Lung (tissue), 12 donors: ENCODE data around the gene MLX. TPM values are rescaled to one million over a fixed set of nuclear protein-coding genes. Genes with fewer than 3 reads are reported as not detected.

Source experiments
- ATAC-seq: fragments of 200-7000 bp; cut with Tn5 transposase; one replicate; pipeline ENCODE4 v1.9.1; 2020; ENCODE audit warnings: moderate number of reproducible peaks; ENCODE audit not compliant: insufficient read depth, low FRiP score
- DNase-seq, 3 donors: peaks; one replicate each; pipeline ENCODE4 v3.0.0-alpha.2; 2013 to 2017
- H3K27ac ChIP-seq, 2 donors: one replicate each; pipeline ENCODE4 v1.5.1; 2013; ENCODE audit warnings: mild to moderate bottlenecking in 2 of 2, moderate library complexity in 2 of 2, control low read depth in 1 of 2, inconsistent platforms in 1 of 2, low read depth in 1 of 2, low read length in 1 of 2
- H3K27me3 ChIP-seq, 3 donors: one replicate each; pipeline ENCODE4 v1.5.1; 2013; ENCODE audit warnings: low read length in 2 of 3; ENCODE audit not compliant: control insufficient read depth in 3 of 3, insufficient read depth in 3 of 3
- H3K36me3 ChIP-seq, 4 donors: one replicate each; pipeline ENCODE4 v1.5.1; 2013; ENCODE audit warnings: low read length in 4 of 4, mild to moderate bottlenecking in 1 of 4, moderate library complexity in 1 of 4; ENCODE audit not compliant: control insufficient read depth in 4 of 4, insufficient read depth in 4 of 4
- H3K4me1 ChIP-seq, 5 donors: one replicate each; pipeline ENCODE4 v1.5.1; 2013; ENCODE audit warnings: low read length in 5 of 5, mild to moderate bottlenecking in 2 of 5, moderate library complexity in 1 of 5; ENCODE audit not compliant: control insufficient read depth in 5 of 5, insufficient read depth in 5 of 5
- H3K4me3 ChIP-seq: one replicate; pipeline ENCODE4 v1.5.1; 2013; ENCODE audit warnings: mild to moderate bottlenecking, control low read depth, moderate library complexity
- H3K9ac ChIP-seq, 2 donors: one replicate each; pipeline ENCODE4 v1.5.1; 2013; ENCODE audit warnings: low read length in 2 of 2, control low read depth in 1 of 2; ENCODE audit not compliant: insufficient read depth in 1 of 2
- H3K9me3 ChIP-seq, 4 donors: one replicate each; pipeline ENCODE4 v1.5.1; 2013; ENCODE audit warnings: low read length in 3 of 4, mild to moderate bottlenecking in 1 of 4, moderate library complexity in 1 of 4; ENCODE audit not compliant: control insufficient read depth in 4 of 4, insufficient read depth in 3 of 4
- WGBS, 2 donors: extraction: QIAGEN DNeasy Blood & Tissue Kit; methylation state at CpG; one replicate each; pipeline ENCODE4 v1.1.7; 2013; 5-methylcytosine and 5-hydroxymethylcytosine counted together
- polyA plus RNA-seq, 2 donors: library from polyadenylated mRNA; stranded (reverse); fragments of 200-250 nt; gene quantifications; one replicate each; pipeline ENCODE4 v1.2.1, GENCODE V29; 2013
- total RNA-seq, 2 donors: library from RNA; depleted of rRNA in 1 of 2; stranded (reverse); fragments of >200 nt in 1 of 2; gene quantifications; one replicate each; pipeline ENCODE4 v1.2.1, GENCODE V29; 2014 to 2021
- TF ChIP-seq, protein P1 (sequence below): IDR thresholded peaks from 2 replicates; pipeline ENCODE4 v1.5.1; 2012; ENCODE audit warnings: mild to moderate bottlenecking; ENCODE audit errors: control extremely low read depth, extremely low read depth
- donor health status: control.
- donor health status: control.
- donor health status: Bipolar disorder and iron deficiency.
- donor health status: healthy.
- donor health status: DM: yes; HTN: yes; CAD: no.

The MLX gene
- total and polyA plus RNA-seq, 4 donors: 31.9 to 71.6 (median 65.7) TPM

DNA sequence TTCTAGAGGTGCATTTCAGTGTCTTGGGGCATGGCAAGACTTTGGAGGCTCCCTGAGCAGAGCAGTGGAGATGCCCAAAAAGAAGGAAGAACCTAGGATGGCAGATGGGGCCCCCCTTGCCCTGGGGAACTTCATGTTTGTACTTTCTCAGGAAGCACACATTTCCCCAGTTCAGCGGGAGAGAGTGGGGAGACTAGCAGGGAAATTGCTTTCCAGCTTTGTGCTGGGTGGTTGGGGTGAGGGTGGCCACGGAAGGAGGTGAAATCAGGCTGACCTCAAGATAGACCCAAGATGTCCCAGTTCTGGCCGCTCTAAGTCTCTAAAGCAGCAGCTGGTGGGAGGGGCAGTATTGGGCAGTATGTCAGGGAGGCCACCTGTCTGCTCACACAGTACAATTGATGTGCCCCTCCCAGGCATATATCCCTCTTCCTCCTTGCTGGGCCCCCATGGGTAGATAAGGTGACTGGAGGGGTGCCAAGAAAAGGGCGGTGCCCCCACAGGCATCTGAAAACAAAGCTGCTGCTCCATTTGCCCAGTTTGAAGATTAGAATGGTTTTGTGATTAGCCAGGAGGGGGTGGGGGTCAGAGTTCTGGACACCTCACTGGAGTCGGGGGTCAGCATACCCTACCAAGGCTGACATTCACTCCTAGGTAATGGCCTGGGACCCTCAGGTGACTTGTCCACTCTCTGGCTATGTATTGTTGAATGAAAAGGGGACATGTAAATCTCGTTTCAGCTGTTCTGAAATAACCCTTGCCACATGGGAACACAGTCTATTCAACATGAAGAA is 48.0 kb upstream of the MLX start:
- no peak for ATAC-seq
- H3K9ac ChIP-seq: peak overlapping the region in 1 of 2 donors; percentile 75

DNA sequence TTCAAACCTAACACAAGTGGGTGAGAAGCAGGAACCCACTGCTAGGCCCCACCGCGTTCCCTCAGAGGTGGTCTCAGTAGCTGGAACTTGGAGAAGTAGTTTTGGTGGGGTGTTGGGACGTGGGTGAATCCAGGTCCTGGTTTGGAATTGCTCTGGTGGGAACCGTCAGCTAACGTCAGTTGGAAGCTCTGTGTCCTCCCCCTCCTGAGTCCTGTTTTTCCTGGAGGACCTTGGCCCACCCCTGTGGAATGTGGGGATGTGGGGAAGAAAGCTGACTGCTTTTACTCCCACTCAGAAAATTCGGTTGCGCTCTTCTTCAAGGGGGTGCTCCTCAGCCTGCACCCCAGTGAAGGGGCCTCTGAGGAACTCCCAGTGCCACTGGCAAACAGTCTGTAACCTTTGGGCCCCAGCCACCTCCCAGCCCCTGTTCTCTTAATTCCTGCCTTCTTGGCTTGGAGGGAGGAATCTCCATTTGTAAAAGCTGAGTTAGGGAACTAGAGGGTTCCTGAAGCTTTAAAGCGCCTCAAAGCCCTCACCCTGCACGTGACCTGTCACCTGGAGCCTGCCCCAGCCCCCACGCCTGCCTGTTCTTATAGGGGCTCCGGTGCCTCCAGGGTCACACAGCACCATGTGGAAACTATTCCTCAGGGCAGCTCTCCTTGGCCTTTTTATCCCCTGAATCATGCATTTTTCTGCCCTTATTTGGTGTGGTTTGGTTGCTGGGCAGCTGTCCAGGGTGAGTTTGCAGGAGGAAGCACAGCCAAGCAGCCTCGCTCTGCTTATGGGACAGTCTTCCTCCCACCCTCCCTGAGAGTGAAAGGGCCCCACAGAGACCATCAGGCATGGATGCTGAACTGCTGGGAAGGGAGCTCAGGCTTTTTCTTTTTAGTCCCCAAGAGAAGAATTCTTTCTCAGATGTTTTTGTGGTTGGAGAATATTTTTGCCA is 47.1 kb upstream of the MLX start:
- Histone ChIP-seq H3K4me3 (no peak overlapping the region), H3K27ac (peak overlapping the region; percentile 87 to 95), H3K36me3 (peaks cover 0 to 24% (median 6%) of the 10 kb centered on the region in 4 donors), H3K9me3 (no peaks in the 10 kb centered on the region), H3K4me1 (peaks cover 29 to 62% (median 43%) of the 10 kb centered on the region in 5 donors), H3K27me3 (no peaks in the 10 kb centered on the region), H3K9ac (peak overlapping the region; percentile 8 to 75)
- 31 to 41% methylated on average over 12 of the region's 12 CpGs for WGBS, 2 donors
- ATAC-seq (peak; percentile 44), DNase-seq (peak; percentile 96 to 99 (median 99))
- TF ChIP-seq, protein P1, sequence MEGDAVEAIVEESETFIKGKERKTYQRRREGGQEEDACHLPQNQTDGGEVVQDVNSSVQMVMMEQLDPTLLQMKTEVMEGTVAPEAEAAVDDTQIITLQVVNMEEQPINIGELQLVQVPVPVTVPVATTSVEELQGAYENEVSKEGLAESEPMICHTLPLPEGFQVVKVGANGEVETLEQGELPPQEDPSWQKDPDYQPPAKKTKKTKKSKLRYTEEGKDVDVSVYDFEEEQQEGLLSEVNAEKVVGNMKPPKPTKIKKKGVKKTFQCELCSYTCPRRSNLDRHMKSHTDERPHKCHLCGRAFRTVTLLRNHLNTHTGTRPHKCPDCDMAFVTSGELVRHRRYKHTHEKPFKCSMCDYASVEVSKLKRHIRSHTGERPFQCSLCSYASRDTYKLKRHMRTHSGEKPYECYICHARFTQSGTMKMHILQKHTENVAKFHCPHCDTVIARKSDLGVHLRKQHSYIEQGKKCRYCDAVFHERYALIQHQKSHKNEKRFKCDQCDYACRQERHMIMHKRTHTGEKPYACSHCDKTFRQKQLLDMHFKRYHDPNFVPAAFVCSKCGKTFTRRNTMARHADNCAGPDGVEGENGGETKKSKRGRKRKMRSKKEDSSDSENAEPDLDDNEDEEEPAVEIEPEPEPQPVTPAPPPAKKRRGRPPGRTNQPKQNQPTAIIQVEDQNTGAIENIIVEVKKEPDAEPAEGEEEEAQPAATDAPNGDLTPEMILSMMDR: no peak

More for the DNA sequence above, 48.0 kb upstream of the MLX start:
- DNase-seq: peak; percentile 49 to 64 (median 51)
- Histone ChIP-seq H3K4me3 (no peak overlapping the region), H3K36me3 (peaks cover 0 to 31% (median 10%) of the 10 kb centered on the region in 4 donors), H3K27me3 (no peaks in the 10 kb centered on the region), H3K27ac (peak overlapping the region; percentile 87 to 95), H3K4me1 (peaks cover 29 to 62% (median 43%) of the 10 kb centered on the region in 5 donors), H3K9me3 (no peaks in the 10 kb centered on the region)
- WGBS, 2 donors: 12 to 19% methylated on average over 6 of the region's 6 CpGs
- TF ChIP-seq, protein P1: no peak

DNA sequence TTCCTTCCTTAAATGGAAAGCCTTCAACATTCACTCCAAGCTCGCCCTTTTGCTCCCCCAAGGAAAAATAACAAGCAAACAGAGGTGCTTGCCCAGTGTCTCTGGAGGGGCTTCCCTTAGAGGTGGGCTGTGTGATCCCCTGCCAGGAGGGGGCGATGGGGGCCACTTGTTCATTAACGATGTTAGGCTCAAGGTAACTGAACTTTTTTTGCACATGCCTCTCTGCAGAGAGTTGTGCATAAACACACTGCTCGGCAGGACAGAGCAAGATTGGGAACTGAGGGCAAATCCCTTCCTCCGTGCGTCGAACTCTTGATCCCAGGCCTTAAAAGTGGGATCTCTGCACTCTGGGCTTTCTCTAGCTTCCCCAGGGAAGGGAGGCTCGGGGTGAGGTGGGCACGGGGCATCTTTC is 46.4 kb upstream of the MLX start:
- Histone ChIP-seq H3K27ac (peak overlapping the region; percentile 84 to 95), H3K36me3 (peaks cover 0 to 24% (median 4%) of the 10 kb centered on the region in 4 donors), H3K27me3 (no peaks in the 10 kb centered on the region), H3K9ac (peak overlapping the region in 1 of 2 donors; percentile 27), H3K9me3 (no peaks in the 10 kb centered on the region), H3K4me3 (no peak overlapping the region), H3K4me1 (peaks cover 29 to 62% (median 43%) of the 10 kb centered on the region in 5 donors)
- DNase-seq (no peak), ATAC-seq (no peak)
- TF ChIP-seq, protein P1: no peak
- WGBS, 2 donors: 42 to 57% methylated on average over 9 of the region's 9 CpGs
